H1 (cell line): ENCODE measurements around the gene SVEP1. TPM values are rescaled to one million over a fixed set of nuclear protein-coding genes. Genes with fewer than 3 reads are reported as not detected.

Source experiments
- CTCF ChIA-PET: fragments of 300-600 bp; sonication (Branson Sonifier 250); formaldehyde crosslinking; loops from one replicate; lab custom pipeline; 2021; ENCODE audit not compliant: partially characterized antibody; lab: Charles Lee
- POLR2A ChIA-PET: fragments of 300-600 bp; sonication (Branson Sonifier 250); formaldehyde crosslinking; loops from one replicate; lab custom pipeline; 2021; ENCODE audit warnings: inconsistent platforms; ENCODE audit not compliant: partially characterized antibody; lab: Charles Lee
- DNase-seq, 2 experiments: peaks; one replicate each; pipeline versions ENCODE4 v3.0.0 to v3.0.0-alpha.2; 2010 to 2022; ENCODE audit warnings: low spot score in 2 of 2, low read depth in 1 of 2, mixed read lengths in 1 of 2
- FAIRE-seq: peaks from 2 replicates; lab custom pipeline; 2011; peaks lifted over from hg19 to GRCh38; lab: Jason Lieb, UNC
- H2AFZ ChIP-seq: 2 replicates; pipeline ENCODE4 v1.8.1; 2012; ENCODE audit warnings: low read length, inconsistent platforms
- H2AK5ac ChIP-seq: 2 replicates; pipeline ENCODE4 v1.6.1; 2013; ENCODE audit warnings: low read depth, low read length
- H2BK120ac ChIP-seq: replicated peaks from 2 replicates; pipeline ENCODE3; 2013; ENCODE audit warnings: low read depth, low read length, inconsistent platforms
- H2BK12ac ChIP-seq: 2 replicates; pipeline ENCODE4 v1.6.1; 2013; ENCODE audit warnings: low read depth, low read length
- H2BK15ac ChIP-seq: 2 replicates; pipeline ENCODE4 v1.6.1; 2013; ENCODE audit warnings: low read length
- H2BK20ac ChIP-seq: 2 replicates; pipeline ENCODE4 v1.6.1; 2013; ENCODE audit warnings: low read length
- H2BK5ac ChIP-seq: 2 replicates; pipeline ENCODE4 v1.6.1; 2013; ENCODE audit warnings: low read depth, low read length
- H3K14ac ChIP-seq: 2 replicates; pipeline ENCODE4 v1.6.1; 2013; ENCODE audit warnings: inconsistent platforms; ENCODE audit not compliant: insufficient read length
- H3K18ac ChIP-seq: 2 replicates; pipeline ENCODE4 v1.6.1; 2013; ENCODE audit warnings: low read length; ENCODE audit errors: extremely low read depth
- H3K23ac ChIP-seq: 2 replicates; pipeline ENCODE4 v1.6.1; 2013; ENCODE audit warnings: inconsistent platforms; ENCODE audit not compliant: insufficient read length
- H3K23me2 ChIP-seq: 2 replicates; pipeline ENCODE4 v1.6.1; 2013; ENCODE audit warnings: low read depth, low read length
- H3K27ac ChIP-seq: 2 replicates; pipeline ENCODE4 v1.6.1; 2011; ENCODE audit warnings: low read depth, low read length, inconsistent platforms
- H3K27me3 ChIP-seq, 4 experiments: replicated peaks in 1 of 4; 1 replicate in 1 of 4; 2 replicates in 3 of 4; pipeline versions ENCODE4 v1.6.1 to v1.8.1; 2011 to 2013; ENCODE audit warnings: low read length in 3 of 4, mild to moderate bottlenecking in 3 of 4, inconsistent platforms in 2 of 4, mixed read lengths in 2 of 4, moderate library complexity in 1 of 4; ENCODE audit not compliant: control insufficient read depth in 3 of 4, insufficient read depth in 3 of 4; ENCODE audit errors: extremely low read depth in 1 of 4
- H3K36me3 ChIP-seq, 4 experiments: 2 replicates each; pipeline versions ENCODE4 v1.6.1 to v1.8.1; 2011 to 2013; ENCODE audit warnings: mild to moderate bottlenecking in 4 of 4, low read length in 3 of 4, moderate library complexity in 2 of 4, control low read depth in 1 of 4, inconsistent platforms in 1 of 4; ENCODE audit not compliant: insufficient read depth in 4 of 4, control insufficient read depth in 2 of 4
- H3K4ac ChIP-seq: replicated peaks from 2 replicates; pipeline ENCODE3; 2013; ENCODE audit warnings: low read length, low read depth, mixed read lengths, inconsistent platforms; ENCODE audit not compliant: insufficient read length
- H3K4me1 ChIP-seq, 4 experiments: replicated peaks in 1 of 4; 1 replicate in 1 of 4; 2 replicates in 3 of 4; pipeline versions ENCODE4 v1.6.1 to v1.8.1; 2011 to 2013; ENCODE audit warnings: low read length in 3 of 4, inconsistent platforms in 2 of 4, mixed read lengths in 1 of 4; ENCODE audit not compliant: insufficient read depth in 4 of 4, control insufficient read depth in 3 of 4
- H3K4me2 ChIP-seq, 2 experiments: 2 replicates each; pipeline versions ENCODE4 v1.6.1 to v1.8.1; 2011 to 2013; ENCODE audit warnings: low read depth in 2 of 2, low read length in 2 of 2, control low read depth in 1 of 2, inconsistent platforms in 1 of 2, mild to moderate bottlenecking in 1 of 2; ENCODE audit not compliant: insufficient read depth in 1 of 2
- H3K4me3 ChIP-seq, 4 experiments: fragments of 200-600, 300-600 bp in 1 of 4; sonication (generic), shearing (Covaris generic), sonication (Bioruptor Twin) in 1 of 4; 2 replicates each; pipeline versions ENCODE4 v1.5.1 to v1.8.1; 2011 to 2016; ENCODE audit warnings: low read length in 4 of 4, low read depth in 3 of 4, control low read depth in 2 of 4, inconsistent platforms in 2 of 4, mild to moderate bottlenecking in 2 of 4, mixed read lengths in 1 of 4, moderate library complexity in 1 of 4; ENCODE audit not compliant: insufficient read depth in 2 of 4; ENCODE audit errors: extremely low read depth in 1 of 4
- H3K56ac ChIP-seq: replicated peaks from 2 replicates; pipeline ENCODE3; 2013; ENCODE audit warnings: low read depth, mild to moderate bottlenecking, mixed read lengths, low read length, inconsistent platforms; ENCODE audit not compliant: insufficient read length
- H3K79me1 ChIP-seq: 2 replicates; pipeline ENCODE4 v1.6.1; 2013; ENCODE audit warnings: low read depth, low read length, control low read depth
- H3K79me2 ChIP-seq, 2 experiments: 2 replicates each; pipeline versions ENCODE4 v1.6.1 to v1.8.1; 2012 to 2013; ENCODE audit warnings: low read length in 2 of 2, mild to moderate bottlenecking in 2 of 2, inconsistent platforms in 1 of 2; ENCODE audit not compliant: insufficient read depth in 2 of 2, control insufficient read depth in 1 of 2
- H3K9ac ChIP-seq, 4 experiments: replicated peaks in 1 of 4; 1 replicate in 1 of 4; 2 replicates in 3 of 4; pipeline versions ENCODE4 v1.6.1 to v1.8.1; 2011 to 2013; ENCODE audit warnings: low read depth in 3 of 4, low read length in 3 of 4, control low read depth in 2 of 4, mild to moderate bottlenecking in 2 of 4, moderate library complexity in 2 of 4, inconsistent platforms in 1 of 4; ENCODE audit errors: extremely low read depth in 1 of 4
- H3K9me3 ChIP-seq, 2 experiments: 2 replicates each; pipeline versions ENCODE4 v1.6.1 to v1.8.1; 2012 to 2013; ENCODE audit warnings: mild to moderate bottlenecking in 2 of 2, moderate library complexity in 2 of 2, control low read depth in 1 of 2, inconsistent platforms in 1 of 2, low read depth in 1 of 2, low read length in 1 of 2, mixed read lengths in 1 of 2; ENCODE audit not compliant: insufficient read depth in 2 of 2
- H4K20me1 ChIP-seq, 2 experiments: replicated peaks in 1 of 2; 2 replicates each; pipeline versions ENCODE3 to v1.8.1; 2011 to 2013; ENCODE audit warnings: inconsistent platforms in 2 of 2, low read length in 2 of 2, mild to moderate bottlenecking in 1 of 2; ENCODE audit not compliant: insufficient read depth in 2 of 2, control insufficient read depth in 1 of 2
- H4K5ac ChIP-seq: 2 replicates; pipeline ENCODE4 v1.6.1; 2013; ENCODE audit warnings: low read length, low read depth, mixed read lengths, inconsistent platforms; ENCODE audit not compliant: insufficient read length
- H4K8ac ChIP-seq: 2 replicates; pipeline ENCODE4 v1.8.0; 2013; ENCODE audit warnings: mild to moderate bottlenecking, moderate library complexity, low read length, inconsistent platforms; ENCODE audit not compliant: insufficient read depth; ENCODE audit errors: extremely low read depth
- H4K91ac ChIP-seq: replicated peaks from 2 replicates; pipeline ENCODE3; 2013; ENCODE audit warnings: low read length, mixed read lengths, inconsistent platforms; ENCODE audit not compliant: insufficient read length
- BRCA1 ChIP-seq: IDR thresholded peaks from 2 replicates; pipeline ENCODE4 v1.6.1; 2012; ENCODE audit warnings: low read depth, low read length, improper control_type of control experiment
- CBX8 ChIP-seq: fragments of 300-800, 300-1000 bp; sonication (generic); IDR thresholded peaks from 2 replicates; pipeline ENCODE4 v1.7.1; 2016; ENCODE audit warnings: low read depth, low read length, borderline replicate concordance
- CREB1 ChIP-seq: IDR thresholded peaks from 2 replicates; pipeline ENCODE4 v1.6.1; 2012; ENCODE audit warnings: inconsistent platforms
- E2F6 ChIP-seq: IDR thresholded peaks from 2 replicates; pipeline ENCODE4 v1.6.1; 2012; ENCODE audit warnings: inconsistent platforms
- MAFK ChIP-seq: IDR thresholded peaks from 2 replicates; pipeline ENCODE4 v1.6.1; 2012; ENCODE audit warnings: low read depth, mild to moderate bottlenecking, improper control_type of control experiment, low read length
- PHF8 ChIP-seq: fragments of 200-600 bp; sonication (generic); conservative IDR thresholded peaks from 2 replicates; pipeline ENCODE4 v1.7.1; 2012; ENCODE audit warnings: low read depth, mild to moderate bottlenecking, inconsistent platforms, low read length, moderate library complexity
- SP2 ChIP-seq: IDR thresholded peaks from 2 replicates; pipeline ENCODE4 v1.6.1; 2012; ENCODE audit warnings: mild to moderate bottlenecking, low read length, inconsistent platforms
- SP4 ChIP-seq: IDR thresholded peaks from 2 replicates; pipeline ENCODE4 v1.6.1; 2012; ENCODE audit warnings: low read length, inconsistent platforms
- WGBS, 2 experiments: shearing (Covaris generic) in 1 of 2; methylation state at CpG; one replicate each; pipeline versions ENCODE4 v1.1.6 to v1.1.7; 2013 to 2015; ENCODE audit warnings: low lambda C conversion rate in 2 of 2, mixed read lengths in 2 of 2, inconsistent platforms in 1 of 2, low coverage in 1 of 2, missing lambda C conversion rate in 1 of 2; ENCODE audit not compliant: insufficient replicate concordance in 2 of 2, insufficient coverage in 1 of 2, insufficient read length in 1 of 2; ENCODE audit errors: extremely low coverage in 1 of 2, missing lambda C conversion rate in 1 of 2; 5-methylcytosine and 5-hydroxymethylcytosine counted together
- polyA plus RNA-seq, 7 experiments: library from polyadenylated mRNA; depleted of rRNA in 3 of 7; stranded (reverse) in 5 of 7; unstranded in 2 of 7; fragments of >200 nt in 5 of 7; fragments of 200-250 nt in 2 of 7; gene quantifications; 1 replicate in 5 of 7; 2 replicates in 1 of 7; 4 replicates in 1 of 7; pipeline versions ENCODE4 v1.2.1 to v1.2.3, GENCODE V29; 2011 to 2013; ENCODE audit warnings: missing spikeins in 2 of 7, mixed read lengths in 2 of 7
- total RNA-seq: library from RNA; stranded (reverse); fragmentation: NEBNext Ultra II Directional; extraction: Animal tissue kit (Norgen Biotek cat#: 25700); gene quantifications from 2 replicates; pipeline ENCODE4 v1.2.1, GENCODE V29; 2021

Gene SVEP1
- total and polyA plus RNA-seq, 2 of the 8 experiments (the other 6 are each of a cell fraction or from before 2014, with no cell fraction given), result 0.11 to 0.37 TPM

- Histone ChIP-seq H3K27me3 (no peaks in the 10 kb centered on the region), H2BK15ac (no peak overlapping the region), H3K9ac (no peak overlapping the region), H3K23me2 (no peaks in the 10 kb centered on the region), H3K14ac (no peak overlapping the region), H2BK120ac (no peak overlapping the region), H3K56ac (no peak overlapping the region), H3K18ac (no peak overlapping the region), H3K79me2 (no peaks in the 10 kb centered on the region), H4K91ac (no peak overlapping the region), H3K4me2 (no peak overlapping the region), H3K4me3 (no peak overlapping the region), H2BK12ac (no peak overlapping the region), H4K8ac (no peak overlapping the region), H3K79me1 (no peaks in the 10 kb centered on the region), H3K36me3 (no peaks in the 10 kb centered on the region), H3K4ac (no peak overlapping the region), H2AFZ (no peak overlapping the region), H3K4me1 (peaks cover 0 to 3% (median 0%) of the 10 kb centered on the region in 4 experiments; a peak in 2 of 7 replicates), H4K20me1 (no peaks in the 10 kb centered on the region), H2AK5ac (no peak overlapping the region), H2BK20ac (no peak overlapping the region), H4K5ac (no peak overlapping the region), H3K27ac (no peak overlapping the region), H3K23ac (no peak overlapping the region), H3K9me3 (no peaks in the 10 kb centered on the region), H2BK5ac (no peak overlapping the region)
- 69% methylated on average over 6 of the region's 6 CpGs; no CpG with 5 or more reads in 1 of the 2 experiments for WGBS, 2 experiments
- ChIA-PET POLR2A (interaction anchor here (0.6 kb wide), 1 partner anchor 197 kb away, joined by 3 read pairs; no protein-coding TSS in a partner anchor), CTCF (interaction anchor here (0.9 kb wide), 1 partner anchor 306 kb away, joined by 3 read pairs; no protein-coding TSS in a partner anchor)
- DNase-seq (no peak), FAIRE-seq (no peak)
- TF ChIP-seq SP4 (no peak), SP2 (no peak), MAFK (no peak), BRCA1 (no peak), E2F6 (no peak), CBX8 (no peak), PHF8 (no peak), CREB1 (no peak)
These were observed 263.1 kb downstream of the SVEP1 start for GRCh38 chr9:110316261-110317075.
